Measurements from ENCODE around the gene MPZL1. TPM values are rescaled to one million over a fixed set of nuclear protein-coding genes. Genes with fewer than 3 reads are reported as not detected.

MPZL1 gene
- total and polyA plus RNA-seq, 2 of the 13 experiments (the other 11 are each of a cell fraction or from before 2014, with no cell fraction given), result 38.0 to 68.7 TPM

DNA sequence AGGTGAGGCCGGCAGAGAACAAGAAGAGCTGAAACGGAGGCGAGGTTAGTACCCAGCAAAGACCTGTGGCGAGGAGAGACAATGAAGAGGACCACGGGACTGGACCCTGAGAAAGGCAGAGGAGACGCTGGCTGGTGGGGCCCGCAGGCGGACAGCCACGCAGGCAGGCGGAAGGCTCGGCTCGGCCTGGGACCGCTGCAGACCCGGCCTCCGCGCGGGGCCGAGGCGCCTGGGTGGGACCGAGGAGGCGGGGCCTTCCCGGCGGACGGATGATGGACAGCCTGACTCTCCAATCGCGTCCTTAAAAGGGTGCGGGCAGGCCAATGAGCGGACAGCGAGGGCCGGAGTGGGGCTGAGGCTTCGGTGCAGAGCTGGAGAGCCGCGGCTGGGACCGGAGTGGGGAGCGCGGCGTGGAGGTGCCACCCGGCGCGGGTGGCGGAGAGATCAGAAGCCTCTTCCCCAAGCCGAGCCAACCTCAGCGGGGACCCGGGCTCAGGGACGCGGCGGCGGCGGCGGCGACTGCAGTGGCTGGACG, at the start of gene MPZL1 (continued):
- TF ChIP-seq HNF1A (IDR thresholded peaks at IDR 0.05; ENCODE audit: low read depth) (no peak), HNF1A (CRISPR knock-in tag; IDR thresholded peaks at IDR 0.05; ENCODE audit: borderline replicate concordance) (no peak), ARID5B (CRISPR knock-in tag; IDR thresholded peaks at IDR 0.05) (no peak), SETDB1 (CRISPR knock-in tag; IDR thresholded peaks at IDR 0.05; ENCODE audit: borderline replicate concordance) (no peak), KAT7 (CRISPR knock-in tag; IDR thresholded peaks at IDR 0.05; ENCODE audit: borderline replicate concordance) (peak; percentile 46; the same call in 1 of the 2 replicates), ARNT2 (CRISPR knock-in tag; IDR thresholded peaks at IDR 0.05; ENCODE audit: low read depth) (0 out of 2 replicates have a peak, but pooled peaks have one; percentile 51), ZNF570 (CRISPR knock-in tag; IDR thresholded peaks at IDR 0.05; ENCODE audit: borderline replicate concordance) (no peak), PCBP1 (IDR thresholded peaks at IDR 0.05; ENCODE audit: borderline replicate concordance, low read depth, low read length) (no peak), BATF2 (CRISPR knock-in tag; IDR thresholded peaks at IDR 0.05) (no peak; the same call in 1 of the 2 replicates)
- TF ChIP-seq, protein P1, sequence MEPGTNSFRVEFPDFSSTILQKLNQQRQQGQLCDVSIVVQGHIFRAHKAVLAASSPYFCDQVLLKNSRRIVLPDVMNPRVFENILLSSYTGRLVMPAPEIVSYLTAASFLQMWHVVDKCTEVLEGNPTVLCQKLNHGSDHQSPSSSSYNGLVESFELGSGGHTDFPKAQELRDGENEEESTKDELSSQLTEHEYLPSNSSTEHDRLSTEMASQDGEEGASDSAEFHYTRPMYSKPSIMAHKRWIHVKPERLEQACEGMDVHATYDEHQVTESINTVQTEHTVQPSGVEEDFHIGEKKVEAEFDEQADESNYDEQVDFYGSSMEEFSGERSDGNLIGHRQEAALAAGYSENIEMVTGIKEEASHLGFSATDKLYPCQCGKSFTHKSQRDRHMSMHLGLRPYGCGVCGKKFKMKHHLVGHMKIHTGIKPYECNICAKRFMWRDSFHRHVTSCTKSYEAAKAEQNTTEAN (CRISPR knock-in tag; conservative IDR thresholded peaks at IDR 0.05), result no peak
- TF ChIP-seq, protein P2, sequence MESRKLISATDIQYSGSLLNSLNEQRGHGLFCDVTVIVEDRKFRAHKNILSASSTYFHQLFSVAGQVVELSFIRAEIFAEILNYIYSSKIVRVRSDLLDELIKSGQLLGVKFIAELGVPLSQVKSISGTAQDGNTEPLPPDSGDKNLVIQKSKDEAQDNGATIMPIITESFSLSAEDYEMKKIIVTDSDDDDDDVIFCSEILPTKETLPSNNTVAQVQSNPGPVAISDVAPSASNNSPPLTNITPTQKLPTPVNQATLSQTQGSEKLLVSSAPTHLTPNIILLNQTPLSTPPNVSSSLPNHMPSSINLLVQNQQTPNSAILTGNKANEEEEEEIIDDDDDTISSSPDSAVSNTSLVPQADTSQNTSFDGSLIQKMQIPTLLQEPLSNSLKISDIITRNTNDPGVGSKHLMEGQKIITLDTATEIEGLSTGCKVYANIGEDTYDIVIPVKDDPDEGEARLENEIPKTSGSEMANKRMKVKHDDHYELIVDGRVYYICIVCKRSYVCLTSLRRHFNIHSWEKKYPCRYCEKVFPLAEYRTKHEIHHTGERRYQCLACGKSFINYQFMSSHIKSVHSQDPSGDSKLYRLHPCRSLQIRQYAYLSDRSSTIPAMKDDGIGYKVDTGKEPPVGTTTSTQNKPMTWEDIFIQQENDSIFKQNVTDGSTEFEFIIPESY (CRISPR knock-in tag; IDR thresholded peaks at IDR 0.05), result no peak
- TF ChIP-seq, protein P3, sequence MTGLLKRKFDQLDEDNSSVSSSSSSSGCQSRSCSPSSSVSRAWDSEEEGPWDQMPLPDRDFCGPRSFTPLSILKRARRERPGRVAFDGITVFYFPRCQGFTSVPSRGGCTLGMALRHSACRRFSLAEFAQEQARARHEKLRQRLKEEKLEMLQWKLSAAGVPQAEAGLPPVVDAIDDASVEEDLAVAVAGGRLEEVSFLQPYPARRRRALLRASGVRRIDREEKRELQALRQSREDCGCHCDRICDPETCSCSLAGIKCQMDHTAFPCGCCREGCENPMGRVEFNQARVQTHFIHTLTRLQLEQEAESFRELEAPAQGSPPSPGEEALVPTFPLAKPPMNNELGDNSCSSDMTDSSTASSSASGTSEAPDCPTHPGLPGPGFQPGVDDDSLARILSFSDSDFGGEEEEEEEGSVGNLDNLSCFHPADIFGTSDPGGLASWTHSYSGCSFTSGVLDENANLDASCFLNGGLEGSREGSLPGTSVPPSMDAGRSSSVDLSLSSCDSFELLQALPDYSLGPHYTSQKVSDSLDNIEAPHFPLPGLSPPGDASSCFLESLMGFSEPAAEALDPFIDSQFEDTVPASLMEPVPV (CRISPR knock-in tag; IDR thresholded peaks at IDR 0.05), result no peak
